Measurements from ENCODE around the gene BMP6.

BMP6 gene

GRCh38 chr6:7918403-7918802 is 192.5 kb downstream of the BMP6 start:
- no peaks in the 10 kb centered on the region for H3K4me1 ChIP-seq (ENCODE audit: insufficient read depth, low read length)
- H3K4me3 ChIP-seq (ENCODE audit: low read length) = no peak overlapping the region
- H3K9ac ChIP-seq (ENCODE audit: low read depth, low read length) = no peak overlapping the region
- H3K27me3 ChIP-seq (ENCODE audit: insufficient read depth, low read length) = peaks cover 3% of the 10 kb centered on the region; the same call in 1 of the 2 replicates
- no peak overlapping the region for H3K27ac ChIP-seq (ENCODE audit: low read depth, low read length)
- no peaks in the 10 kb centered on the region for H3K9me3 ChIP-seq (ENCODE audit: insufficient read depth, low read depth, low read length)
- no peaks in the 10 kb centered on the region for H3K36me3 ChIP-seq (ENCODE audit: insufficient read depth, low read length)
- WGBS = 95% methylated on average over 4 of the region's 4 CpGs

DNA sequence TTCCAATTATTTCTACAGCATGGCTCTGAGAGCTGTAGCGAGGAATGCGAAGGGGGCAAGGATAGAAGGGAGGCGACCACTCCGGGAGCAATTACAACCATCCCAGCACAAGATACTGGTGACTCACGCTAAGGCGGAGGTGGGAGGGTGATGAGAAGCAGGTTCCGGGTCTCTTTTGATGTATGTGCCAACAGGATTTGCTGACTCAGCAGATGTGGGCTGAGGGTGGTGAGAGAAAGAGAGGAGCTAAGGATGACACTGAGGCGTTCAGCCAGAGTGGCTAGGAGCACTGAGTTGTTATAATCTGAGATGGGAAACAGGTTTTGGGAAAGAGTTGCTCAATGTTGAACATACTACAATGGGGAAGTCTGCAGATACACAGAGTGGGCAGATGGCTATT is 194.0 kb downstream of the BMP6 start:
- H3K9me3 ChIP-seq (ENCODE audit: insufficient read depth, low read depth, low read length) = peaks cover 4% of the 10 kb centered on the region; the same call in 1 of the 2 replicates
- no peaks in the 10 kb centered on the region for H3K36me3 ChIP-seq (ENCODE audit: insufficient read depth, low read length)
- no peaks in the 10 kb centered on the region for H3K4me1 ChIP-seq (ENCODE audit: insufficient read depth, low read length)
- no peak overlapping the region for H3K4me3 ChIP-seq (ENCODE audit: low read length)
- no peaks in the 10 kb centered on the region for H3K27me3 ChIP-seq (ENCODE audit: insufficient read depth, low read length)
- H3K27ac ChIP-seq (ENCODE audit: low read depth, low read length) = no peak overlapping the region
- WGBS = 74% methylated on average over 8 of the region's 8 CpGs
- H3K9ac ChIP-seq (ENCODE audit: low read depth, low read length) = no peak overlapping the region

DNA sequence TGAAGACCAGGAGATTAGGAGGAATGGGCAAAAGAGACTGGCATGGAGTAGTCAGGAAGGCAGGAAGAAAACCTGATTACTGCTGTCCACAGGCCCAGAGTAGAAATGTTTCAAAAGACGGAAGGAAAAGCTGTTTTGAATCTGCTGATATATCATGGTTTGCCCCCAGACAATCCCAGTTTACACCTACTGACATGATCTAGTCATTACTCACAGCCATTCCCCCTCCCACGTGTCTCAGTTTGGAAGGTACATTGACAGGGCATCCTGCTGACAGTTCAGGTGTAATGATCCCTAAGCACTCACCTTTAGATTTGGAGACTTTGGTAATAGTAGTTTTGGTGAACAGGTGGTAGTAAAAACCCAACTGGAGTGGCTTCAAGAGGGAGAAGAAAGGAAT is 194.5 kb downstream of the BMP6 start:
- H3K4me3 ChIP-seq (ENCODE audit: low read length) = no peak overlapping the region
- H3K9ac ChIP-seq (ENCODE audit: low read depth, low read length) = no peak overlapping the region
- peaks cover 9% of the 10 kb centered on the region for H3K9me3 ChIP-seq (ENCODE audit: insufficient read depth, low read depth, low read length)
- H3K27ac ChIP-seq (ENCODE audit: low read depth, low read length) = no peak overlapping the region
- WGBS = 71% methylated on average over 2 of the region's 2 CpGs
- no peaks in the 10 kb centered on the region for H3K27me3 ChIP-seq (ENCODE audit: insufficient read depth, low read length)
- H3K4me1 ChIP-seq (ENCODE audit: insufficient read depth, low read length) = no peaks in the 10 kb centered on the region
- H3K36me3 ChIP-seq (ENCODE audit: insufficient read depth, low read length) = no peaks in the 10 kb centered on the region

DNA sequence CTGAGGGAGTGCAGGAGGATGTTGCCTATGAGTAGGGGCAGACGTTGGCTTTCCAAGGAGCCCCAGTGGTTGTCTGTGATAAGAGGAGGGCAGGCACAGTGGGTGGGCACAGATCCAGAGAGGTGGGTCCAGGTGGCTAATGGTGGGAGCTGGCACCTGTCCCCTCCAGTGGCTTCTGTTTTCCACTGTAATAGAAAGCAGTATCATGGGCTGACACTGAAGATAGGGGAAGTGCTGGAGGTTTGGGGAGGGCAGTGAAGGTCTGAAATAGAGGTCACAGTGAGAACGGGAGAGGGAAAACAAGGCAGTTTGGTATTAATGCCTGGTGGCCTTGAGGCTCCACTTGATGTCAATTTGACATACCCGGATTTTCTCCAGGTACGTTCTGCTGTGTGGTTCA is 195.1 kb downstream of the BMP6 start:
- Histone ChIP-seq H3K27me3 (ENCODE audit: insufficient read depth, low read length) (no peaks in the 10 kb centered on the region), H3K36me3 (ENCODE audit: insufficient read depth, low read length) (no peaks in the 10 kb centered on the region), H3K9me3 (ENCODE audit: insufficient read depth, low read depth, low read length) (peaks cover 15% of the 10 kb centered on the region), H3K9ac (ENCODE audit: low read depth, low read length) (no peak overlapping the region), H3K4me1 (ENCODE audit: insufficient read depth, low read length) (no peaks in the 10 kb centered on the region), H3K27ac (ENCODE audit: low read depth, low read length) (no peak overlapping the region), H3K4me3 (ENCODE audit: low read length) (no peak overlapping the region)
- 83% methylated on average over 4 of the region's 4 CpGs for WGBS

DNA sequence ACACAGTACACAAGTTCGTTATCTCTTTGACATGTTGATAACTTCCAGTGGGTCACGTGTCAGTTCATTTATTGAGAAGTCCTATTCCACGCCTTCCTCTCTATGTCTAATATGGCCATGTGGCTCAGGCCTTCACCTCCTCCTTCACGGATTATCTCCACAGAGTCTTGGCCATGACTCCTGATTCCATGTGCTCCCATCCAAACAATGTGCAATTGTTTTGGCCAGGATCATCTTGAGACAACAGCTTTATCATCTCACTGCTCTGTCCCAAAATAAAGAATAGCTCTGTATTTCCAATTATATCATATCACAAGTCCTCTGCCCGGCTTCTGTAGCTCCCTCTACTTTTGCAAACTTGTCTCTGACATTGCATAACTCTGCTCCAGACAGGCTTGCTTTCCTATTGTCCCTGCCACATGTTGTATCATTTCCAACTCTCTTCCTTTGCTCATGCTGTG is 195.8 kb downstream of the BMP6 start:
- Histone ChIP-seq H3K4me3 (ENCODE audit: low read length) (no peak overlapping the region), H3K4me1 (ENCODE audit: insufficient read depth, low read length) (no peaks in the 10 kb centered on the region), H3K9ac (ENCODE audit: low read depth, low read length) (no peak overlapping the region), H3K36me3 (ENCODE audit: insufficient read depth, low read length) (no peaks in the 10 kb centered on the region), H3K27ac (ENCODE audit: low read depth, low read length) (no peak overlapping the region), H3K9me3 (ENCODE audit: insufficient read depth, low read depth, low read length) (peaks cover 18% of the 10 kb centered on the region), H3K27me3 (ENCODE audit: insufficient read depth, low read length) (no peaks in the 10 kb centered on the region)
- 92% methylated on average over 5 of the region's 5 CpGs for WGBS

DNA sequence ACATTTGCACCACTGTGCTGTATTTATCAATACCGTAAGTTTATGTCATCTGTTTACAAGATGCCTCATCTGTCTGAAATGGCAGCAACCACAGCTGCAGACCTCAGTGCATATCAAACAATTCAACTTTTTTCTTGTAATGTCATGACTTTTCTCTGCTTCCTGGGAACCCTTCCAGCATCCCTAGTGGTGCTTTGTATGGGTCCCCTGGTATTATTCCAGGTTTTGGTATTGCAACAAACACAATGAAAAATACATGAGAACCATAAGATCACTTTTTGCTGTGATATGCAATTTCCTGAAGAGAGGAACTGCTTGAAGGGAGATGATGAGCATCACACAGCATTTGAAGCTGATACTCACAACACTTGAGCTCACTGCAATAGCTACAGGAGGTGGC is 196.7 kb downstream of the BMP6 start:
- Histone ChIP-seq H3K4me3 (ENCODE audit: low read length) (no peak overlapping the region), H3K27me3 (ENCODE audit: insufficient read depth, low read length) (no peaks in the 10 kb centered on the region), H3K27ac (ENCODE audit: low read depth, low read length) (no peak overlapping the region), H3K9ac (ENCODE audit: low read depth, low read length) (no peak overlapping the region), H3K9me3 (ENCODE audit: insufficient read depth, low read depth, low read length) (peaks cover 18% of the 10 kb centered on the region), H3K36me3 (ENCODE audit: insufficient read depth, low read length) (no peaks in the 10 kb centered on the region), H3K4me1 (ENCODE audit: insufficient read depth, low read length) (no peaks in the 10 kb centered on the region)
- 94% methylated on average over 1 of the region's 1 CpG for WGBS

- no peaks in the 10 kb centered on the region for H3K27me3 ChIP-seq (ENCODE audit: insufficient read depth, low read length)
- no peaks in the 10 kb centered on the region for H3K36me3 ChIP-seq (ENCODE audit: insufficient read depth, low read length)
- peaks cover 18% of the 10 kb centered on the region for H3K9me3 ChIP-seq (ENCODE audit: insufficient read depth, low read depth, low read length)
- no peak overlapping the region for H3K27ac ChIP-seq (ENCODE audit: low read depth, low read length)
- no peak overlapping the region for H3K9ac ChIP-seq (ENCODE audit: low read depth, low read length)
- H3K4me3 ChIP-seq (ENCODE audit: low read length) = no peak overlapping the region
- H3K4me1 ChIP-seq (ENCODE audit: insufficient read depth, low read length) = no peaks in the 10 kb centered on the region
Measured at GRCh38 chr6:7924867-7925266, 199.0 kb downstream of the BMP6 start.

All from HUES64 (cell line).